Limb (tissue), 2 donors: ENCODE data around the gene CSRP1.
"Not testable (repeated sequence)": the region's sequence is repeated elsewhere in the genome, so short reads cannot be mapped to it uniquely, and the experiment has no call there.

Source experiments
- DNase-seq, 2 donors: peaks; one replicate each; pipeline ENCODE4 v3.0.0-alpha.2; 2016; ENCODE audit errors: extremely low spot score in 2 of 2

Gene CSRP1

GRCh38 chr1:201537891-201538611 is 31.1 kb upstream of the CSRP1 start:
- DNase-seq: no peak

GRCh38 chr1:201537467-201537866 is 30.5 kb upstream of the CSRP1 start:
- no peak for DNase-seq

DNA sequence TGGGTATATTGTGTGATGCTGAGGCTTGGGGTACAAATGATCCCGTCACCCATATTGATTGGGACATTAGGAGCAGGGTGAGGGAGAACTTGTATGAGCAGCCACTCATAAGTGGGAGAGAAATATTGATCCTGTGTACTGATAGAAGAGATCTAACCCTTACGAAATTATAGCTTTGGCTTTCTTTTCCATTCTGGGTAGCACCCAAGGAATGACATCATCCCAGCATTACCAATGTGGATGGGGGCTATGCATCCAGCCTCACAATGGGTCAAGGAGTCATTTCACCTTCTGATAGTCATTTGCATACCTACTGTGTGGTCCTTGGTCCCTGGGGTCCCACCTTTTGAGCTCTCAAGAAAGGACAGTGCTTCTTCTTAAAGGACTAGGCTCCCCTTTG is 30.1 kb upstream of the CSRP1 start:
- no peak for DNase-seq

DNA sequence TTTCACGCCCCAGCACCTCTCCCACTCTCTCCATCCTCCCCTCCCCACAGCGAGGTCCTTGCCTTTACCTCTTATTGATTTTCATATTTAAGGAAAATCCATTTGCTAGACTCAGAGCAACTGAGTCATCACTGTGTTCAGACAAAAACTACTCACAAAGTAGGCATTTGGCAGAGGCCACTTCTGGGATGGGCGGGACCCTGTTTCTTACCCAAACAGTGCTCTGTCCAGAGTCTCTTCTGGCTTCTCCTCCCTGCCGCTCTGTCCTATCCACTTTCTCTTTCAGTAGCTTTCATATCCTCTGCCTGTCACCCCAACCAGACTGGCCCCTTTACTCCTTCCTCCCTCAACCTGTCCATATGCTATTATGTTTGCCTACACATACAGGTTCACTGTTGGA is 29.6 kb upstream of the CSRP1 start:
- no peak for DNase-seq

GRCh38 chr1:201535919-201536245 is 29.0 kb upstream of the CSRP1 start:
- no peak for DNase-seq

DNA sequence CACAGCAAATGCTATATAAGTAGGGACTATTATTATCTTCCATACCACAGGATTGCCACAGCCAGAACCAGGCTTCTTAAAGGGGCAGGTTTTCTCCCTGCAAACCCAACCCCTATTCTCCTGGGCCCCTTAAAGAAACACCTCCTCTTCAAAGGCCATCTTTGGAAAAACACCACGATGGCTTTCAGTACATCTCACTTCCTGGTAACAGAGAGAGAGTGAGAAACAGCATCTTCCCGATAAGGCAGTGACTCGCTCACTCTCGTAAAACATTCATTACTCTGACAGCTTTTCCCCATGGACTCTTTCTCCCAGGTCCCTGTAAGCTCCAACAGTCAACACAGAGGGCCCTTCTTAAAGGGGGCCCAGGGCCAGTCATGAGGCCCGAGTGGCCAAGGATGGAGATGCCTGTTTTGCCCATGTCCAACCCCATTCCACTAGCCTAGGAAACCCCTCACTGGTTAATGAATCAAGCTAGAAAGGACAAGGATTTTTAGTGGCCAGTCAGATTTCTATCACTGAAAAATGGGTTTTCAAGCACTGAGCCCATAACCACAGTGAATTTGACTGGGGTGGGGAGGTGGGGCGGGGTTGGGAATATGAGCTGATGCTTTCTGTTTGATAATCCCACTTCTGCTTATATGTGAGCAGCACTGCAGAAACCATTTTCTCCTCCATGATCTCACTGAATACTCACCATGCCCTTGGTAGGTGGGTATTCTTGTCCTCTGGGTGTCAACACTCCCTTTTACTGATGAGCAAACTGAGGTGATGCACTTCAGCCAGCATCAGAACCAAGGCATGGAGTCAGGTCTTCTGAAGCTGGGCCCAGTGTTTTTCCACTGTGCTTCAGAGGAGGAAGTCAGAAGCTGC is 28.4 kb upstream of the CSRP1 start:
- DNase-seq: no peak

DNA sequence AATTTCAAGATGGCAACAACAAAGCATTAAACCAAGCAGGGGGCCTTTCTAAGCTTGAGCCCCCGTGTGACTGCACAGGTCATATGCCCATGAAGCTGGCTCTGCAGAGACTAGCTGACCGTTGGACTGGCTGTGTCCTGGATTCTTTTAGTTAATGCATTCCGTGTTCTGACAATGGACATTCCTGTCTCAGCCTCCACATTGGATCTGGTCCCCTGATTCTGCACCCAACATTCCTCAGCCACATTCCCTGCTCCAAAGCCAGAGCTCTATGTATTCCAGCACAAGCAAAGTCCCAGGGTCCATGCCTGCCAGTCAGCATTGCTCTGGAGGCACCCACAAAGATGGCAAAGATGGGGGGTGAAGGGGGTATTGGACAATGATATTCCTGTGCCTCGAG is 26.9 kb upstream of the CSRP1 start:
- no peak for DNase-seq

DNA sequence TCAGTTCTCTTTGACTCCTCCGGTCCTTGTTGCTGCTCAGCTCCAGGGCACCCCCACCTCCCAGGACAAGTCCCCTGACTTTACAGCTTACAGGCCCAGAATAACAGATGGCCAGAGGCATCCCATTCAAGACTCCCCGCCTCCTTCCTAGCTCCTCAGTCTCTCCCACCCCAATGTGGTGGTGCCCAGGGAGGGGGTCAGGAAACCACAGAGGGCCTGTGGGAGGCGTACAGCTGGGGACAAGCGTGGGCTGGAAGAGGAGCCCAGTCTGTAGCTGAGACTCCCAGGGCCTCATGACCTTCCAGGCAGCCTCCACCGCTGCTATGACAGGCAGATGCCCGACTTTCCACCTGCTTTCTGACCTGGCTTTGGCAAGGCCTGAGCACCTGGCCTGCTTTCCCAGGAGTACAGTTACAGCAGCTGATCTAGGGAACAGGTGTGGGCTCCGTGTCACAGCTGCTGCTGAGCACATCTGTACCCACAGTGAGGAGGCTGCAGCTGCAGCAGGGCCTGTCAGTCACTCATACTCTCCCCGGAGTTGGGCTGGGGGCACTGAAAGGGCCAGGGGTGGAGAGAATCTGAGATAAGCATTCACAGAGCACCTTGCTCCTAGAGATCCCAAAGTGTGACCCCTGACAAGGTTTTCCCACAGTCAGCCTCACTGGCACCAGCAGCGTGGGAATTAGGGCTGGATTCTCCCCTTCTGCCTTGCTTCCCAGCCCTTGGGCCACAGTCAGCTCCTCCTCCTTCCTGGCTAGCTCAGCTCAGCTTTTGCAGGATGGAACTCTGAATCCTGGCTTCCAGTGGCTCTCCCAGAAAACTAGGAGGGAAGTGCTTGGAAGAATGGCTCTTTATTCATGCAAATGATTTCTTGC is 24.9 kb upstream of the CSRP1 start:
- peak; percentile 62 to 71 for DNase-seq

DNA sequence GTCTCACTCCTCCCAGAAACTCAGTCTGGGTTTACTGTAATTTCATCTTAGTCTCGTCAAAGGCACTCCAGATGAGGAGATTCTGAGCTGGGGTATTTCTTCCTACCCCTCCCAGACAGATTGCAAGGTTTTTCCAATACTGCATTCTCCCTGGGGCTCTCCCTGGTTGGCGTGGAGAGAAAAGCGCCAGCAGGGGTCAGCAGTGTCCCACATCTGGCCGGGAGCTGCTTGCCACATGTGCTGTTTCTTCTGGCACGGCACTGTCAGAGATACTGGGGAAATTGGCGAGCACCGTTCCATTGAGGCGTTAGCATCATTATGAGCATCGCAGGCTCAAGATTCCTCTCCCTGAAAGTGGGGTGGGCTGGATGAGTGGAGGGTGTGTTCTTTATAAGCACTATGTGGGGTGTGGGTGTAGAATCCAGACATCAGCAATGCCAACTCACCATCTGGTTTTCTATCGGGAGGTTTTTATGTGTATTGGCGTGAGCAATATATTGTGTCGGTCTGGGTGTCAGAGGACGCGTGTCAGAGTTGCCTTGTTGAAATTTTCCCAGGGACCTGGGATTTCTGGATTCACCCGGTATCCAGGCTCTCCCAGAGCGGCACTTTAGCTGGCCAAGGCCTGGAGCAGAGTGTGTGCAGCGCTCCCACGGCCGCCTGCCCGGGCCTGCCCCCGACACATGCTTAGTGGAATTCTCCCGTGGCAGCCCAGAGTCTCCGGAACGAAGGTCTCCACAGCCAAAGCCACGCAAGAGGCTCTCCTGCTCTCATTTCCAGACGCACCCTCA is 24.0 kb upstream of the CSRP1 start:
- DNase-seq: peak; percentile 91 to 95

GRCh38 chr1:201528631-201529252 is 21.8 kb upstream of the CSRP1 start:
- no peak for DNase-seq

DNA sequence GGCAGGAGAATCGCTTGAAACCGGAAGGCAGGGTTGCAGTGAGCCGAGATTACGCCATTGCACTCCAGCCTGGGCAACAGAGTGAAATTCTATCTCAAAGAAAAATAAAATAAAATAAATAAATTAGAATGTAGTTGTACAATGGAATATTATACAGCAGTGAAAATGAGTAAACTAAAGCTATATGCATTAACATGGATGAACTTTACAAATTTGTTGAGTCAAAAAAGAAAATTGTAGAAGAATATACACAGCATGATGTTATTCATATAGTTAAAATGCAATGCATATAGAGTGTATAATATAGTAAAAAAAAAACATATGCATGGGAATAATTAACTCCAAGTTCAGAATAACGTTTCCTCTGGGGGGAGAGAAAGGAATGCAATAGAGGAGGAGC is 21.0 kb upstream of the CSRP1 start:
- DNase-seq: no peak

- DNase-seq: no peak
Observed at GRCh38 chr1:201525193-201525778, 18.4 kb upstream of the CSRP1 start.

DNA sequence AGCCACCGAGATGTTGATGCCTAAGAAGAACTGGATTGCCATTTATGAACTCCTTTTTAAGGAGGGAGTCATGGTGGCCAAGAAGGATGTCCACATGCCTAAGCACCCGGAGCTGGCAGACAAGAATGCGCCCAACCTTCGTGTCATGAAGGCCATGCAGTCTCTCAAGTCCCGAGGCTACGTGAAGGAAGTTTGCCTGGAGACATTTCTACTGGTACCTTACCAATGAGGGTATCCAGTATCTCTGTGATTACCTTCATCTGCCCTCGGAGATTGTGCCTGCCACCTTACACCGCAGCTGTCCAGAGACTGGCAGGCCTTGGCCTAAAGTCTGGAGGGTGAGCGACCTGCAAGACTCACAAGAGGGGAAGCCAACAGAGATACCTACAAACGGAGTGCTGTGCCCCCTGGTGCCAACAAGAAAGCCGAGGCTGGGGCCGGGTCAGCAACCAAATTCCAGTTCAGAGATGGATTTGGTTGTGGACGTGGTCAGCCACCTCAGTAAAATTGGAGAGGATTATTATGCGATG is 13.2 kb upstream of the CSRP1 start:
- DNase-seq: not testable (repeated sequence)

GRCh38 chr1:201518071-201518470 is 11.1 kb upstream of the CSRP1 start:
- no peak for DNase-seq

GRCh38 chr1:201517631-201518030 is 10.7 kb upstream of the CSRP1 start:
- no peak for DNase-seq

DNA sequence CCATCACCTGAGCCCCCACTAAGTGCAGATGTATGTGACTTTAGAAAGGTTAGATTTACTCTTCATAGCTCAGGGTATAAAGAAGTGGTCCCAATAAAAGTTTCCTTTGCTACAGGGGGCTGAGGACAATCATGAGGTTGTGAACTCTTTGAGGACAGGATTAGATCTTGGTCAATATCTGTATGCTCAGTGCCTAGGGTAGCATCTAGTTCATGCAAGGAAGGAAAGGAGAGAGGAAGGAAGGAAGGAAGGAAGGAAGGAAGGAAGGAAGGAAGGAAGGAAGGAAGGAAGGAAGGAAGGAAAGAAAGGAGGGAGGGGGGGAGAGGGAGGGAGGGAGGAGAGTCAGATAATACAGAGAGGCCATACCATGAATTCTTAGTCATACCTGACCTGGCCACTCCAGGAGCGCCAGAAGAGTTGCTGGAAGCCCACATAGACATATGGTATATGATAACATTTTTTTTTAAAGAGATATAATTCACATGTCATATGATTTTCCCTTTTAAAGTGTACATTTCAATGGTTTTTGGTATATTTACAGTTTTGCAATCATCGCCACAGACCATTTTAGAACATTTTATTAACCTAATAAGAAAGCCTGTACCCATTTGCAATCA is 9.7 kb upstream of the CSRP1 start:
- DNase-seq: no peak

- DNase-seq: no peak
Observed at GRCh38 chr1:201515895-201516294, 9.0 kb upstream of the CSRP1 start.

DNA sequence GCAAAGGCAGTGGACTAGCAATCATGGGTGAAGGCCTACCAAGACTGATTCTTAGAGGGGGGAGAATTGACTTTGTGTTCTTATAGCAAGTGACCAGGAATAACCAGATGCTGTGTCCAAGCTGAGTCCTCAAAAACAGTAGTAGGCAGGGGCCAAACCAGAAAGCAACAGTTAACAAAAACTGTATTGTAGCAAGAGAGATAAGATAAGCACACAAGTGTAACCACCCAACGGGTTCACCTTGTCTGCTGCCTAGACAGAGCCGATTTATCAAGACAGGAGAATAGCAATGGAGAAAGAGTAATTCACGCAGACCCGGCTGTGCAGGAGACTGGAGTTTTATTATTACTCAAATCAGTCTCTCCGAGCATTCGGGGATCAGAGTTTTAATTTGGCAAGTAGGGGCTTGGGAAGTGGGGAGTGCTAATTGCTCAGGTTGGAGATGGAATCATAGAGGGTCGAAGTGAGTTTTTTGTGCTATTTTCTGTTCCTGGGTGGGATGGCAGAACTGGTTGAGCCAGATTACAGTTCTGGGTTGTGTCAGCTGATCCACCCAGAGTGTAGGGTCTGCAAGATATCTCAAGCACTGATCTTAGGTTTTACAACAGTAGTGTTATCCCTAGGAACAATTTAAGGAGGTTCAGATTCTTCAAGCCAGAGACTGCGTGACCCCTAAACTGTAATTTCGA is 8.3 kb upstream of the CSRP1 start:
- no peak for DNase-seq

DNA sequence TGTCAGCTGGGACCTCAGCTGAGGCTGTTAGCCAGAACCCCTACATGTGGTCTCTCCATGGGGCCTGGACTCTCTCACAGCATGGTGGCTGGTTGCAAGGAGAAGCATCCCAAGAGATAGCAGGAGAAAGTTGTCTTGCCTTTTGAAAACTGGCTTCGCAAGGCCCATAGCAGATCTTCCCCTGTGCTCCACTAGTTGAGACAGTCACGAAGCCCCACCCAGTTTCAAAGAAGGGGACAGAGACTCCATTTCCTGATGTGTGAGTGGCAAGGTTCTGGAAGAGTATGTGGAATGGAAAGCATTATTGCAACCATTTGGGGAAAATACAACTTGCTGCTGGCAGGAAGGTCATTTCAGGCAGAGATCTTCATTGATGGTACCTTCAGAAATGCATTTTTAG is 7.5 kb upstream of the CSRP1 start:
- DNase-seq: no peak
